B cell (primary cell): ENCODE measurements around the gene GADD45G.

ENCODE experiments used
- CTCF ChIP-seq: fragments of 200-600 bp; IDR thresholded peaks from one replicate; pipeline ENCODE4 v1.8.0; 2022; ENCODE audit warnings: antibody characterized with exemption, mild to moderate bottlenecking
- EZH2 ChIP-seq: IDR thresholded peaks from 2 replicates; pipeline ENCODE4 v1.6.1; 2012; ENCODE audit warnings: borderline replicate concordance, low read depth, mild to moderate bottlenecking, moderate library complexity, low read length; ENCODE audit not compliant: insufficient read depth, poor library complexity, severe bottlenecking

- TF ChIP-seq CTCF (no peak), EZH2 (no peak)
Observed at GRCh38 chr9:89616411-89616810, 11.6 kb downstream of the GADD45G start.
